Fibroblast of peridontal ligament (primary cell): Measurements from ENCODE around the gene EPOP.

Experiments used
- DNase-seq: peaks from one replicate; pipeline ENCODE4 v3.0.0-alpha.2; 2010; ENCODE audit errors: extremely low read depth

The EPOP gene

GRCh38 chr17:38674749-38675615 is at the start of gene EPOP:
Gene EPOP, minus strand, starts transcription at chr17:38674957. Its CDS starts 462 bp downstream, at chr17:38674495.
- DNase-seq = peak; percentile 66

- no peak for DNase-seq
Observed at GRCh38 chr17:38721802-38722201, 47.0 kb upstream of the EPOP start.

- no peak for DNase-seq
Observed at GRCh38 chr17:38720941-38721340, 46.2 kb upstream of the EPOP start.

- DNase-seq = no peak
Observed at GRCh38 chr17:38719943-38720641, 45.3 kb upstream of the EPOP start.

GRCh38 chr17:38719289-38719942 is 44.7 kb upstream of the EPOP start:
- no peak for DNase-seq

- no peak for DNase-seq
Observed at GRCh38 chr17:38717139-38717745, 42.5 kb upstream of the EPOP start.

GRCh38 chr17:38716368-38717005 is 41.7 kb upstream of the EPOP start:
- no peak for DNase-seq

- no peak for DNase-seq
Observed at GRCh38 chr17:38715216-38715943, 40.6 kb upstream of the EPOP start.

- DNase-seq = no peak
Observed at GRCh38 chr17:38713456-38714075, 38.8 kb upstream of the EPOP start.

- DNase-seq = no peak
Observed at GRCh38 chr17:38712593-38712992, 37.8 kb upstream of the EPOP start.

- no peak for DNase-seq
Observed at GRCh38 chr17:38711792-38712571, 37.2 kb upstream of the EPOP start.

GRCh38 chr17:38710985-38711384 is 36.2 kb upstream of the EPOP start:
- no peak for DNase-seq

- DNase-seq = no peak
Observed at GRCh38 chr17:38710604-38710962, 35.8 kb upstream of the EPOP start.

- no peak for DNase-seq
Observed at GRCh38 chr17:38709864-38710603, 35.3 kb upstream of the EPOP start.

GRCh38 chr17:38709104-38709820 is 34.5 kb upstream of the EPOP start:
- no peak for DNase-seq

- DNase-seq = no peak
Observed at GRCh38 chr17:38707678-38708351, 33.1 kb upstream of the EPOP start.

- DNase-seq = no peak
Observed at GRCh38 chr17:38706505-38707216, 31.9 kb upstream of the EPOP start.
